HEK293 (cell line): ENCODE measurements around the gene NLRX1.

ENCODE experiments used
- CTCF ChIA-PET: fragments of 350-600 bp; formaldehyde crosslinking; extraction: SDS; loops from one replicate; lab custom pipeline; 2021; ENCODE audit warnings: antibody characterized with exemption; lab: Yijun Ruan, JAX
- POLR2A ChIA-PET: fragments of 300-600 bp; formaldehyde crosslinking; extraction: SDS; loops from one replicate; lab custom pipeline; 2020; ENCODE audit warnings: antibody characterized with exemption, inconsistent platforms; lab: Yijun Ruan, JAX
- H3K27ac ChIP-seq: fragments of 200-500 bp; sonication (Bioruptor generic); 2 replicates; pipeline ENCODE4 v1.5.1; 2014; ENCODE audit warnings: low read depth, low read length, control low read depth, inconsistent platforms; ENCODE audit errors: extremely low read depth
- H3K36me3 ChIP-seq, 2 experiments: fragments of 200-500 bp in 1 of 2; sonication (Bioruptor generic) in 1 of 2; 1 replicate in 1 of 2; 2 replicates in 1 of 2; pipeline ENCODE4 v1.5.1; 2014 to 2017; ENCODE audit warnings: inconsistent platforms in 2 of 2, low read length in 2 of 2; ENCODE audit not compliant: control insufficient read depth in 2 of 2, insufficient read depth in 1 of 2
- H3K4me1 ChIP-seq: fragments of 200-500 bp; sonication (Bioruptor generic); 2 replicates; pipeline ENCODE4 v1.5.1; 2014; ENCODE audit warnings: mild to moderate bottlenecking, low read length, inconsistent platforms; ENCODE audit not compliant: control insufficient read depth, insufficient read depth
- H3K4me3 ChIP-seq: 2 replicates; pipeline ENCODE4 v1.5.1; 2011; ENCODE audit warnings: low read depth, mild to moderate bottlenecking, control low read depth, low read length, moderate library complexity
- H3K9me3 ChIP-seq: fragments of 200-500 bp; sonication (Bioruptor generic); 2 replicates; pipeline ENCODE4 v1.5.1; 2014; ENCODE audit warnings: low read depth, low read length, inconsistent platforms; ENCODE audit not compliant: control insufficient read depth, insufficient read depth
- BCL11A ChIP-seq: fragments of 450-650 bp; formaldehyde crosslinking; IDR thresholded peaks from 2 replicates; pipeline ENCODE4 v1.5.1; 2016; ENCODE audit warnings: low read depth, missing biosample characterization, missing genetic modification characterization
- GLI4 ChIP-seq: fragments of 450-650 bp; formaldehyde crosslinking; IDR thresholded peaks from 2 replicates; pipeline ENCODE4 v1.5.1; 2016; ENCODE audit warnings: missing biosample characterization, missing genetic modification characterization
- PRDM2 ChIP-seq: fragments of 450-650 bp; formaldehyde crosslinking; IDR thresholded peaks from 2 replicates; pipeline ENCODE4 v1.5.1; 2016; ENCODE audit warnings: missing biosample characterization, missing genetic modification characterization, borderline replicate concordance
- SCRT2 ChIP-seq: fragments of 450-650 bp; formaldehyde crosslinking; IDR thresholded peaks from 2 replicates; pipeline ENCODE4 v1.5.1; 2016; ENCODE audit warnings: missing biosample characterization, missing genetic modification characterization
- SP7 ChIP-seq: fragments of 450-650 bp; formaldehyde crosslinking; IDR thresholded peaks from 2 replicates; pipeline ENCODE4 v1.5.1; 2016; ENCODE audit warnings: missing biosample characterization, missing genetic modification characterization
- YY2 ChIP-seq: fragments of 450-650 bp; formaldehyde crosslinking; IDR thresholded peaks from 2 replicates; pipeline ENCODE4 v1.5.1; 2016; ENCODE audit warnings: missing biosample characterization, missing genetic modification characterization
- ZBTB17 ChIP-seq: fragments of 450-650 bp; formaldehyde crosslinking; IDR thresholded peaks from 2 replicates; pipeline ENCODE4 v1.5.1; 2016; ENCODE audit warnings: missing biosample characterization, missing genetic modification characterization
- ZNF114 ChIP-seq: fragments of 450-650 bp; formaldehyde crosslinking; IDR thresholded peaks from 2 replicates; pipeline ENCODE4 v1.5.0; 2017; ENCODE audit warnings: missing biosample characterization, missing genetic modification characterization
- ZNF18 ChIP-seq: fragments of 450-650 bp; formaldehyde crosslinking; IDR thresholded peaks from 2 replicates; pipeline ENCODE4 v1.5.1; 2016; ENCODE audit warnings: missing biosample characterization, missing genetic modification characterization
- ZNF19 ChIP-seq: fragments of 450-650 bp; formaldehyde crosslinking; IDR thresholded peaks from 2 replicates; pipeline ENCODE4; 2016; ENCODE audit warnings: missing biosample characterization, missing genetic modification characterization, low read depth
- ZNF335 ChIP-seq: fragments of 450-650 bp; formaldehyde crosslinking; conservative IDR thresholded peaks from 2 replicates; pipeline ENCODE4 v1.5.1; 2016; ENCODE audit warnings: missing biosample characterization, missing genetic modification characterization
- ZNF366 ChIP-seq: fragments of 450-650 bp; formaldehyde crosslinking; conservative IDR thresholded peaks from 2 replicates; pipeline ENCODE4 v1.5.1; 2016; ENCODE audit warnings: missing biosample characterization, missing genetic modification characterization
- ZNF391 ChIP-seq: fragments of 450-650 bp; formaldehyde crosslinking; IDR thresholded peaks from 2 replicates; pipeline ENCODE4 v1.5.1; 2016; ENCODE audit warnings: low read depth, missing biosample characterization, missing genetic modification characterization, borderline replicate concordance
- ZNF544 ChIP-seq: fragments of 450-650 bp; formaldehyde crosslinking; IDR thresholded peaks from 2 replicates; pipeline ENCODE4 v1.5.0; 2017; ENCODE audit warnings: missing biosample characterization, missing genetic modification characterization
- ZNF600 ChIP-seq: fragments of 450-650 bp; formaldehyde crosslinking; IDR thresholded peaks from 2 replicates; pipeline ENCODE4 v1.5.1; 2016; ENCODE audit warnings: missing biosample characterization, missing genetic modification characterization
- ZNF629 ChIP-seq: fragments of 450-650 bp; formaldehyde crosslinking; IDR thresholded peaks from 2 replicates; pipeline ENCODE4 v1.5.1; 2017; ENCODE audit warnings: missing biosample characterization, missing genetic modification characterization

The NLRX1 gene

GRCh38 chr11:119175493-119176077, 7.1 kb downstream of the NLRX1 start:
- TF ChIP-seq ZNF18 (no peak), ZNF114 (tag by site-specific recombination) (no peak), SP7 (peak; percentile 47; the same call in 1 of the 2 replicates), ZNF391 (tag by site-specific recombination) (no peak), ZNF19 (no peak), SCRT2 (tag by site-specific recombination) (no peak), ZNF366 (tag by site-specific recombination) (peak; percentile 38; the same call in 1 of the 2 replicates), ZNF600 (tag by site-specific recombination) (peak; percentile 20; the same call in 1 of the 2 replicates), ZNF629 (tag by site-specific recombination) (0 out of 2 replicates have a peak, but pooled peaks have one; percentile 28), ZBTB17 (tag by site-specific recombination) (peak; percentile 83), GLI4 (tag by site-specific recombination) (no peak), ZNF544 (tag by site-specific recombination) (no peak), YY2 (tag by site-specific recombination) (no peak)
- CTCF ChIA-PET = interaction anchor here (0.6 kb wide), 1 partner anchor 22 kb away, joined by 3 read pairs; no protein-coding TSS in a partner anchor

GRCh38 chr11:119178166-119178680, 9.7 kb downstream of the NLRX1 start:
- H3K4me3 ChIP-seq = no peak overlapping the region
- H3K36me3 ChIP-seq = peaks cover 0 to 67% of the 10 kb centered on the region in 2 experiments; a peak in 2 of 3 replicates
- TF ChIP-seq BCL11A (no peak), ZNF335 (tag by site-specific recombination) (no peak), PRDM2 (tag by site-specific recombination) (no peak)
- H3K27ac ChIP-seq = no peak overlapping the region
- H3K9me3 ChIP-seq = no peaks in the 10 kb centered on the region
- ChIA-PET CTCF (interaction anchor here (1.1 to 1.2 kb wide), 3 partner anchors 9 to 160 kb away, joined by 3 to 5 read pairs (median 4); partner anchors contain the start of gene NLRX1), POLR2A (no interaction called here)
- H3K4me1 ChIP-seq = no peaks in the 10 kb centered on the region

More at GRCh38 chr11:119175493-119176077, 7.1 kb downstream of the NLRX1 start:
- POLR2A ChIA-PET = no interaction called here
- Histone ChIP-seq H3K4me1 (no peaks in the 10 kb centered on the region), H3K9me3 (no peaks in the 10 kb centered on the region), H3K4me3 (no peak overlapping the region), H3K36me3 (peaks cover 0 to 49% of the 10 kb centered on the region in 2 experiments; a peak in 2 of 3 replicates), H3K27ac (no peak overlapping the region)
